GM12878 (cell line): ENCODE data around the gene PPM1J. TPM values are rescaled to one million over a fixed set of nuclear protein-coding genes. Genes with fewer than 3 reads are reported as not detected.
"Not testable (repeated sequence)": the region's sequence is repeated elsewhere in the genome, so short reads cannot be mapped to it uniquely, and the experiment has no call there.

ENCODE experiments used
- ATAC-seq: fragments of 200-7000 bp; cut with Tn5 transposase; 3 replicates; pipeline ENCODE4 v1.9.1; 2020; ENCODE audit warnings: mild to moderate bottlenecking, moderate library complexity
- BruUV-seq: library from RNA; stranded (reverse); fragments of 400-500 nt; replicated peaks from 2 replicates; lab custom pipeline; 2021; lab: Mats Ljungman, UMichigan
- CTCF ChIA-PET: fragments of 300-600 bp; sonication (Branson Sonifier 250); formaldehyde crosslinking; extraction: SDS; loops from one replicate; lab custom pipeline; 2021; ENCODE audit warnings: inconsistent platforms; lab: Yijun Ruan, JAX
- POLR2A ChIA-PET: fragments of 350-600 bp; formaldehyde crosslinking; extraction: SDS; loops from one replicate; lab custom pipeline; 2021; ENCODE audit warnings: inconsistent platforms; lab: Charles Lee
- RAD21 ChIA-PET: fragments of 300-600 bp; sonication (Branson Sonifier 250); formaldehyde crosslinking; loops from one replicate; lab custom pipeline; 2023; ENCODE audit warnings: antibody characterized with exemption; ENCODE audit not compliant: unreplicated experiment; lab: Charles Lee
- SMC1A ChIA-PET: fragments of 300-600 bp; sonication (Branson Sonifier 250); formaldehyde crosslinking; loops from one replicate; lab custom pipeline; 2023; ENCODE audit not compliant: unreplicated experiment, uncharacterized antibody; lab: Charles Lee
- DNase-seq: peaks from one replicate; pipeline ENCODE4 v3.0.0-alpha.2; 2011; ENCODE audit warnings: low read depth, low spot score
- FAIRE-seq: peaks from 3 replicates; lab custom pipeline; 2011; peaks lifted over from hg19 to GRCh38; lab: Jason Lieb, UNC
- H2AFZ ChIP-seq: 2 replicates; pipeline ENCODE4 v1.6.0; 2011; ENCODE audit warnings: low read depth, low read length, control low read depth; ENCODE audit not compliant: control insufficient read depth
- H3K27ac ChIP-seq: 2 replicates; pipeline ENCODE4 v1.5.1; 2011; ENCODE audit warnings: control low read depth; ENCODE audit not compliant: control insufficient read depth, insufficient read depth
- H3K27me3 ChIP-seq, 2 experiments: replicated peaks in 1 of 2; 2 replicates each; pipeline versions ENCODE4 v1.6.0 to v1.6.1; 2011; ENCODE audit warnings: low read length in 1 of 2; ENCODE audit not compliant: control insufficient read depth in 2 of 2, insufficient read depth in 2 of 2
- H3K36me3 ChIP-seq, 2 experiments: 2 replicates each; pipeline ENCODE4 v1.5.1; 2011; ENCODE audit warnings: low read length in 1 of 2; ENCODE audit not compliant: control insufficient read depth in 2 of 2, insufficient read depth in 2 of 2
- H3K4me1 ChIP-seq: 2 replicates; pipeline ENCODE4 v1.6.1; 2011; ENCODE audit warnings: mild to moderate bottlenecking, low read length, moderate library complexity, mixed read lengths; ENCODE audit not compliant: control insufficient read depth, insufficient read depth
- H3K4me2 ChIP-seq: 2 replicates; pipeline ENCODE4 v1.6.0; 2011; ENCODE audit warnings: control low read depth; ENCODE audit not compliant: control insufficient read depth, insufficient read depth
- H3K4me3 ChIP-seq: fragments of 200-600 bp; sonication (generic); 2 replicates; pipeline ENCODE4 v1.5.1; 2016
- H3K79me2 ChIP-seq: 2 replicates; pipeline ENCODE4 v1.6.0; 2011; ENCODE audit warnings: low read length; ENCODE audit not compliant: control insufficient read depth, insufficient read depth
- H3K9ac ChIP-seq: 2 replicates; pipeline ENCODE4 v1.8.0; 2011; ENCODE audit warnings: low read length, control low read depth, mixed read lengths; ENCODE audit not compliant: control insufficient read depth, insufficient read depth
- H3K9me3 ChIP-seq: replicated peaks from 3 replicates; pipeline ENCODE4 v1.5.1; 2011; ENCODE audit warnings: mild to moderate bottlenecking, low read length; ENCODE audit not compliant: control insufficient read depth, insufficient read depth
- H4K20me1 ChIP-seq: 2 replicates; pipeline ENCODE4 v1.6.0; 2011; ENCODE audit not compliant: control insufficient read depth, insufficient read depth
- NFXL1 ChIP-seq: fragments of 450-650 bp; IDR thresholded peaks from 2 replicates; pipeline ENCODE4 v1.6.1; 2017; ENCODE audit warnings: antibody characterized with exemption, mild to moderate bottlenecking, borderline replicate concordance
- RCOR1 ChIP-seq: conservative IDR thresholded peaks from 2 replicates; pipeline ENCODE4 v1.6.1; 2012; ENCODE audit warnings: low read depth, low read length, improper control_type of control experiment
- WGBS: methylation state at CpG from one replicate; pipeline ENCODE4 v1.1.6; 2016; ENCODE audit warnings: low lambda C conversion rate; ENCODE audit not compliant: insufficient replicate concordance, insufficient coverage; ENCODE audit errors: missing lambda C conversion rate; 5-methylcytosine and 5-hydroxymethylcytosine counted together
- in situ Hi-C: fragments of 300-500 bp; cut with MboI; formaldehyde crosslinking; loops from 9 replicates; pipeline ENCODE4 v1.14.3; 2018; ENCODE audit warnings: mixed read lengths
- intact Hi-C: fragments of 100-400 bp; cut with micrococcal nuclease; formaldehyde crosslinking; loops from one replicate; pipeline ENCODE4 v1.14.2; 2022; ENCODE audit not compliant: unreplicated experiment
- polyA plus RNA-seq, 11 experiments: library from polyadenylated mRNA; depleted of rRNA in 4 of 11; unstranded in 6 of 11; stranded (reverse) in 5 of 11; fragments of >200 nt; fragmentation: Nextera tagmentation in 4 of 11; fragmentation: Illumina TruSeq in 1 of 11; extraction: Ambion mirVana in 4 of 11; extraction: Trizol in 1 of 11; gene quantifications; 1 replicate in 1 of 11; 2 replicates in 10 of 11; pipeline versions ENCODE4 v1.2.1 to v1.2.3, GENCODE V29; 2011 to 2016; ENCODE audit warnings: inconsistent platforms in 2 of 11, missing spikeins in 2 of 11, low read depth in 1 of 11
- total RNA-seq, 4 experiments: library from RNA; depleted of rRNA in 3 of 4; stranded (reverse); fragments of >200 nt in 3 of 4; fragmentation: Illumina TruSeq in 1 of 4; extraction: Trizol in 1 of 4; gene quantifications; 2 replicates each; pipeline versions ENCODE4 v1.2.1 to v1.2.3, GENCODE V29; 2013 to 2021
- TF ChIP-seq, protein P1 (sequence below): fragments of 450-650 bp; formaldehyde crosslinking; IDR thresholded peaks from 2 replicates; pipeline ENCODE4 v1.4.0; 2022; ENCODE audit warnings: mild to moderate bottlenecking, moderate library complexity
- TF ChIP-seq, protein P2 (sequence below): IDR thresholded peaks from 2 replicates; pipeline ENCODE4 v1.6.1; 2012; ENCODE audit warnings: low read depth, low read length, improper control_type of control experiment

PPM1J gene
- total and polyA plus RNA-seq, 10 of the 15 experiments (the other 5 are each of a cell fraction or from before 2014, with no cell fraction given) = 0.07 to 1.8 (median 0.59) TPM; not detected in 1

DNA sequence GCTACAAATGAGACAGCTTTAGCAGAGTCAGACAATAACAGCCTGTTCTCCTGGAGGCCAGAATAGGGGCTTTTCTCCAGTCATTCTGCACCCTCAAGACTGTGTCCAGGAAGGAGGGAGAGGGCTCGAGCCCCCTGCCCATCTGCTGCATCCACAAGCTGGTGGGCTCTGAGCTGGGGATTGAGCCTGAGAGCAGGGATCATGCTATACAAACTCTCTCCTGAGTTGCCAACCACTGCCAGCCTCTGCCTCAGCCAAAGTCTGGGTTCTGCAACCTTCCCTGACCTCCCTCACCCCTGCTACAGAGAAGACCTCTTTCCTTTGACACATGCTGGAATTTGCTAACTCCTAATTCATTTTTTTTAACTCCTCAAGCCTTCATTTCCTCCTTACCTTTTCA, 14.8 kb upstream of the PPM1J start (continued):
- TF ChIP-seq, protein P1, sequence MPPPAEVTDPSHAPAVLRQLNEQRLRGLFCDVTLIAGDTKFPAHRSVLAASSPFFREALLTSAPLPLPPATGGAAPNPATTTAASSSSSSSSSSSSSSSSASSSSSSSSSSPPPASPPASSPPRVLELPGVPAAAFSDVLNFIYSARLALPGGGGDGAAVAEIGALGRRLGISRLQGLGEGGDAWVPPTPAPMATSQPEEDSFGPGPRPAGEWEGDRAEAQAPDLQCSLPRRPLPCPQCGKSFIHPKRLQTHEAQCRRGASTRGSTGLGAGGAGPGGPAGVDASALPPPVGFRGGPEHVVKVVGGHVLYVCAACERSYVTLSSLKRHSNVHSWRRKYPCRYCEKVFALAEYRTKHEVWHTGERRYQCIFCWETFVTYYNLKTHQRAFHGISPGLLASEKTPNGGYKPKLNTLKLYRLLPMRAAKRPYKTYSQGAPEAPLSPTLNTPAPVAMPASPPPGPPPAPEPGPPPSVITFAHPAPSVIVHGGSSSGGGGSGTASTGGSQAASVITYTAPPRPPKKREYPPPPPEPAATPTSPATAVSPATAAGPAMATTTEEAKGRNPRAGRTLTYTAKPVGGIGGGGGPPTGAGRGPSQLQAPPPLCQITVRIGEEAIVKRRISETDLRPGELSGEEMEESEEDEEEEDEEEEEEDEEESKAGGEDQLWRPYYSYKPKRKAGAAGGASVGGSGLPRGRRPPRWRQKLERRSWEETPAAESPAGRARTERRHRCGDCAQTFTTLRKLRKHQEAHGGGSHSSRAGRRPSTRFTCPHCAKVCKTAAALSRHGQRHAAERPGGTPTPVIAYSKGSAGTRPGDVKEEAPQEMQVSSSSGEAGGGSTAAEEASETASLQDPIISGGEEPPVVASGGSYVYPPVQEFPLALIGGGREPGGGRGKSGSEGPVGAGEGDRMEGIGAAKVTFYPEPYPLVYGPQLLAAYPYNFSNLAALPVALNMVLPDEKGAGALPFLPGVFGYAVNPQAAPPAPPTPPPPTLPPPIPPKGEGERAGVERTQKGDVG = no peak
- TF ChIP-seq, protein P2, sequence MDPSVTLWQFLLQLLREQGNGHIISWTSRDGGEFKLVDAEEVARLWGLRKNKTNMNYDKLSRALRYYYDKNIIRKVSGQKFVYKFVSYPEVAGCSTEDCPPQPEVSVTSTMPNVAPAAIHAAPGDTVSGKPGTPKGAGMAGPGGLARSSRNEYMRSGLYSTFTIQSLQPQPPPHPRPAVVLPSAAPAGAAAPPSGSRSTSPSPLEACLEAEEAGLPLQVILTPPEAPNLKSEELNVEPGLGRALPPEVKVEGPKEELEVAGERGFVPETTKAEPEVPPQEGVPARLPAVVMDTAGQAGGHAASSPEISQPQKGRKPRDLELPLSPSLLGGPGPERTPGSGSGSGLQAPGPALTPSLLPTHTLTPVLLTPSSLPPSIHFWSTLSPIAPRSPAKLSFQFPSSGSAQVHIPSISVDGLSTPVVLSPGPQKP = no peak
- TF ChIP-seq RCOR1 = no peak
- TF ChIP-seq NFXL1 = no peak
- TF ChIP-seq, all 136 proteins: peak for 0

DNA sequence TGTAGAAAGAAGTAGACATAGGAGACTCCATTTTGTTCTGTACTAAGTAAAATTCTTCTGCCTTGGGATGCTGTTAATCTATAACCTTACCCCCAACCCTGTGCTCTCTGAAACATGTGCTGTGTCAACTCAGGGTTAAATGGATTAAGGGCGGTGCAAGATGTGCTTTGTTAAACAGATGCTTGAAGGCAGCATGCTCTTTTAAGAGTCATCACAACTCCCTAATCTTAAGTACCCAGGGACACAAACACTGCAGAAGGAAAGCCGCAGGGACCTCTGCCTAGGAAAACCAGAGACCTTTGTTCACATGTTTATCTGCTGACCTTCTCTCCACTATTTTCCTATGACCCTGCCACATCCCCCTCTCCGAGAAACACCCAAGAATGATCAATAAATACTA, 13.9 kb upstream of the PPM1J start:
- WGBS = 30% methylated on average over 3 of the region's 3 CpGs
- H4K20me1 ChIP-seq, H3K79me2 ChIP-seq, ATAC-seq, intact Hi-C loops, H3K27ac ChIP-seq, POLR2A ChIA-PET, H3K4me3 ChIP-seq, H3K4me2 ChIP-seq, FAIRE-seq, H3K36me3 ChIP-seq, H3K9ac ChIP-seq, H2AFZ ChIP-seq, H3K27me3 ChIP-seq, DNase-seq, H3K4me1 ChIP-seq, H3K9me3 ChIP-seq, BruUV-seq, in situ Hi-C loops: not testable (repeated sequence)
- ChIA-PET CTCF (interaction anchor here (2.3 to 2.6 kb wide), 3 partner anchors 9 to 75 kb away, joined by 7 to 17 read pairs (median 16); partner anchors contain the start of gene PPM1J), SMC1A (interaction anchor here (1.1 to 1.6 kb wide), 2 partner anchors 75 to 338 kb away, joined by 3 to 4 read pairs; no protein-coding TSS in a partner anchor), RAD21 (interaction anchor here (1.1 to 1.5 kb wide), 3 partner anchors 10 to 75 kb away, joined by 3 read pairs; partner anchors contain the start of gene PPM1J)

DNA sequence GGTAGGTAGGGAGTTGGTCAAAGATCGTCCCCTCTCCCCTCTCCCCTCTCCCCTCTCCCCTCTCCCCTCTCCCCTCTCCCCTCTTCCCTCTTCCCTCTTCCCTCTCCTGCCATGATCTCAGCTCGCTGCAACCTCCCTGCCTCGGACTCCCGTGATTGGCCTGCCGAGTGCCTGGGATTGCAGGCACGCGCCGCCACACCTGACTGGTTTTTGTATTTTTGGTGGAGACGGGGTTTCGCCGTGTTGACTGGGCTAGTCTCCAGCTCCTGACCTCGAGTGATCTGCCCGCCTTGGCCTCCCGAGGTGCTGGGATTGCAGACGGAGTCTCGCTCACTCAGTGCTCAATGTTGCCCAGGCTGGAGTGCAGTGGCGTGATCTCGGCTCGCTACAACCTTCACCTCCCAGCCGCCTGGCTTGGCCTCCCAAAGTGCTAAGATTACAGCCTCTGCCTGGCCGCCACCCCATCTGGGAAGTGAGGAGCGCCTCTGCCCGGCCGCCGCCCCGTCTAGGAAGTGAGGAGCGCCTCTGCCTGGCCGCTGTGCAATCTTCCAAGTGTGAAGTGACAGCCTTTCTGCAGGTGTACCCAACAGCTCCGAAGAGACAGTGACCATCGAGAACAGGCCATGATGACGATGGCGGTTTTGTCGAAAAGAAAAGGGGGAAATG, 13.3 kb upstream of the PPM1J start:
- FAIRE-seq, in situ Hi-C loops: not testable (repeated sequence)

More for the DNA sequence above, 13.3 kb upstream of the PPM1J start:
- H3K9me3 ChIP-seq, H2AFZ ChIP-seq, DNase-seq, H3K79me2 ChIP-seq, H3K4me3 ChIP-seq, intact Hi-C loops, ATAC-seq, H3K4me1 ChIP-seq, H3K4me2 ChIP-seq, H3K27ac ChIP-seq, H4K20me1 ChIP-seq, POLR2A ChIA-PET, H3K36me3 ChIP-seq, H3K9ac ChIP-seq, H3K27me3 ChIP-seq, BruUV-seq: not testable (repeated sequence)
- CTCF ChIA-PET = interaction anchor here (3.3 kb wide), 1 partner anchor 76 kb away, joined by 18 read pairs; no protein-coding TSS in a partner anchor
- WGBS = 61% methylated on average over 31 of the region's 33 CpGs
- SMC1A ChIA-PET = interaction anchor here (1.1 kb wide), 1 partner anchor 337 kb away, joined by 3 read pairs; no protein-coding TSS in a partner anchor
- RAD21 ChIA-PET = interaction anchor here (1.5 kb wide), 1 partner anchor 76 kb away, joined by 3 read pairs; no protein-coding TSS in a partner anchor
